ENCODE measurements around the gene HSPA12A.

Gene HSPA12A

DNA sequence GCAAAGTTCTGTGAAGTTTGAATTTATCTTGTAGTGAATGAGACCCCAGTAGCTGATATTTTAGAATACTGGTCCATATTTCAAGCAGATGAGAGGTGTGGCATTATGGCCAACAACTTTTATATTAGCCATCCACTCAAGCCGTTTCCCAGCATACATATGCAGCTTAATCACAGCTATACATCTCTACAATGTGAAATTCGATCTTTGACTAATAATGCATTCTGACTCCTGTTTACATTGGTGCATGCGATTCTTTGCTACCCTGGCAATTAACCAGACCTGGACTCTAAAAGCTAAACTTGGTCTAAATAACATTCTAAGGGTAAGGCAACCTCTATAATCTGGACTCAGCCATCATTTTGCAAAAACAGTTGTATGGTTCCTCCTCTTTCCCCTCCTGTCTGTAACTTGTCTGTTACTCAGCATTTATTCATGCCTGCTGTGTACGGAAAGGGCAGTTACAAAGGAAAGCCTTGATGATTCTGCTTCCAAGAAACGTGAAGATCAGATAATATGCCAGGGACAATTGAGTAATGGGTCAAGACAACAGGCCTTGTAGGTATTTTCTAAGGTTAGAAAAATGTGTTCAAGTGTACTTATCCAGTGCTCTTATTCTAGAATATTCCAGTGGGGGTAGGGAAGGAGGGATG, 71.0 kb downstream of the HSPA12A start:
- TF ChIP-seq, protein P1, sequence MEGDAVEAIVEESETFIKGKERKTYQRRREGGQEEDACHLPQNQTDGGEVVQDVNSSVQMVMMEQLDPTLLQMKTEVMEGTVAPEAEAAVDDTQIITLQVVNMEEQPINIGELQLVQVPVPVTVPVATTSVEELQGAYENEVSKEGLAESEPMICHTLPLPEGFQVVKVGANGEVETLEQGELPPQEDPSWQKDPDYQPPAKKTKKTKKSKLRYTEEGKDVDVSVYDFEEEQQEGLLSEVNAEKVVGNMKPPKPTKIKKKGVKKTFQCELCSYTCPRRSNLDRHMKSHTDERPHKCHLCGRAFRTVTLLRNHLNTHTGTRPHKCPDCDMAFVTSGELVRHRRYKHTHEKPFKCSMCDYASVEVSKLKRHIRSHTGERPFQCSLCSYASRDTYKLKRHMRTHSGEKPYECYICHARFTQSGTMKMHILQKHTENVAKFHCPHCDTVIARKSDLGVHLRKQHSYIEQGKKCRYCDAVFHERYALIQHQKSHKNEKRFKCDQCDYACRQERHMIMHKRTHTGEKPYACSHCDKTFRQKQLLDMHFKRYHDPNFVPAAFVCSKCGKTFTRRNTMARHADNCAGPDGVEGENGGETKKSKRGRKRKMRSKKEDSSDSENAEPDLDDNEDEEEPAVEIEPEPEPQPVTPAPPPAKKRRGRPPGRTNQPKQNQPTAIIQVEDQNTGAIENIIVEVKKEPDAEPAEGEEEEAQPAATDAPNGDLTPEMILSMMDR (IDR thresholded peaks at IDR 0.05; ENCODE audit: low read depth, low read length, poor library complexity, severe bottlenecking): no peak
- H3K4me3 ChIP-seq (ENCODE audit: low read length): no peak overlapping the region
- no peaks in the 10 kb centered on the region for H3K9me3 ChIP-seq (ENCODE audit: control insufficient read depth, insufficient read depth, low read length)
- H3K36me3 ChIP-seq (ENCODE audit: control insufficient read depth, low read length): no peaks in the 10 kb centered on the region
- H3K27me3 ChIP-seq (ENCODE audit: control insufficient read depth, low read length): no peaks in the 10 kb centered on the region
- H3K4me1 ChIP-seq (ENCODE audit: control insufficient read depth, low read length): no peaks in the 10 kb centered on the region
- no peak overlapping the region for H3K4me2 ChIP-seq (ENCODE audit: low read length)
- no peaks in the 10 kb centered on the region for H4K20me1 ChIP-seq (ENCODE audit: control insufficient read depth, insufficient read depth, low read depth, low read length)
- H3K27ac ChIP-seq (ENCODE audit: low read depth, low read length): no peak overlapping the region
- no peaks in the 10 kb centered on the region for H3K9me2 ChIP-seq (replicated peaks; ENCODE audit: control insufficient read depth, low read length)
- no peaks in the 10 kb centered on the region for H3K79me2 ChIP-seq (ENCODE audit: control insufficient read depth, low read length)
- H3F3A ChIP-seq (ENCODE audit: control insufficient read depth, insufficient read depth): no peaks in the 10 kb centered on the region

DNA sequence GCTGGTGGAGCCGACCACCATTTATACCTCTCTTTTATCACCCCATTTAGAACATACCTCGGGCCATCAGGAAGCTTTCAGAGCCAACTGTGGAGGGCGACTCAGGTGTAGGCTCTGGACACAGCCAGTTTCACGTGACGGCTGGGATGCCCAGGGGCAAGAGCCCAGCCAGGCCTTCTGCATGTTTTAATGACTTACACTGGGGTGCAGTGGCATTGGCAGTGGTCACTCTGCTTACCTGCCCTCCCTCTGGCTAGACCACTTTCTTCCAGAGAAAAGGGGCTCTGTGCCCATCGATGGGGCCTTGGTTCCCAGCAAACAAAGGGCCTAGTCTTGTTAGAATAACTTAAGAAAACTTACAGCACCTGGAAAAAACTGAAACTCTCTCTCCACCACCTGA, 71.7 kb downstream of the HSPA12A start:
- H3K9me3 ChIP-seq (ENCODE audit: control insufficient read depth, insufficient read depth, low read length): no peaks in the 10 kb centered on the region
- no peaks in the 10 kb centered on the region for H3F3A ChIP-seq (ENCODE audit: control insufficient read depth, insufficient read depth)
- TF ChIP-seq EZH2phosphoT487 (IDR thresholded peaks at IDR 0.05; ENCODE audit: borderline replicate concordance, low read length): no peak
- TF ChIP-seq, protein P1 (IDR thresholded peaks at IDR 0.05; ENCODE audit: low read depth, low read length, poor library complexity, severe bottlenecking): no peak
- no peaks in the 10 kb centered on the region for H3K4me1 ChIP-seq (ENCODE audit: control insufficient read depth, low read length)
- H3K36me3 ChIP-seq (ENCODE audit: control insufficient read depth, low read length): no peaks in the 10 kb centered on the region
- H3K27me3 ChIP-seq (ENCODE audit: control insufficient read depth, low read length): no peaks in the 10 kb centered on the region
- no peaks in the 10 kb centered on the region for H3K9me2 ChIP-seq (replicated peaks; ENCODE audit: control insufficient read depth, low read length)
- no peak overlapping the region for H3K4me2 ChIP-seq (ENCODE audit: low read length)
- H3K79me2 ChIP-seq (ENCODE audit: control insufficient read depth, low read length): no peaks in the 10 kb centered on the region
- H3K4me3 ChIP-seq (ENCODE audit: low read length): no peak overlapping the region
- H3K27ac ChIP-seq (ENCODE audit: low read depth, low read length): no peak overlapping the region
- no peaks in the 10 kb centered on the region for H4K20me1 ChIP-seq (ENCODE audit: control insufficient read depth, insufficient read depth, low read depth, low read length)

DNA sequence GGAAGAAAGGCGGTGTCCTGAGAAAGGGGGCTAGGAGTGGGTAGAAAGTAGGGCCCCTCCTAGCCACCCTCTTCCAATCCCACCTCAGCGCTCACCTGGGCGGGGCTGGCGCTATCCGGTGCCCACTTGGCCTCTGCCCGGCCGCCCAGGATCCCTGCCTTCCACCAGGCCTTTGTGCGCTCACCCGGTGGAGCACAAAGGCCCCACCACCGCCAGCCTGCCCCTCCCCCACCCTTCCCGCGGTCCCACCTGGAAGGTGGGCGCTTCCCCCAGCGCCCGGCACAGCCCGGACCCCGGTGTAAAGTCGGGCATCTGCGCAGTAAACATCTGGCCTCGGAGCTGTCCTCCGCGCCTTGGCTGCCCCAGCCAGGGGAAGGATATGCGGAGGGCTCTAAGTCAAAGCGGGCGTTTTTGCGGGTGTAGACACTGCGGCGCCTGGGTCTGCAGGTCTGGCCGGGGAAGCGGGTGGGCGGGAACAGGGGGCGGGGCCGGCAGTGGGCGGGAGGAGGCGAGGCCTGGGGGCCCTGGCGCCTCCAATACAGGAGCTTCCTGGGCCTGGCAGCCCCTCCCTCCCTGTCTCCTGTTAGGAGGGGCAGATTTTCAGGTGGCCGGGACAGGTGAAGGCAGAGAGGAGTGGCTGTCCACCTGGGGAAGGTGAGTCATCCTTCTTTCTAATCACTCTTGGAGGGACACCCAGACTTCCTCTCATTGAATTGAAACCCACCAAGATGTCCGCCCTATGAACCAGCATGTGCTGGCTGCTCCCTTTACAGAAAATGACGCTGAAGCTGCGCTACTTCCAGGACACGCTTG, 72.3 kb downstream of the HSPA12A start:
- Histone ChIP-seq H3K36me3 (ENCODE audit: control insufficient read depth, low read length) (no peaks in the 10 kb centered on the region), H3K4me3 (ENCODE audit: low read length) (no peak overlapping the region), H3K79me2 (ENCODE audit: control insufficient read depth, low read length) (no peaks in the 10 kb centered on the region), H3K27ac (ENCODE audit: low read depth, low read length) (no peak overlapping the region), H3K4me2 (ENCODE audit: low read length) (no peak overlapping the region), H3K27me3 (ENCODE audit: control insufficient read depth, low read length) (no peaks in the 10 kb centered on the region), H3F3A (ENCODE audit: control insufficient read depth, insufficient read depth) (no peaks in the 10 kb centered on the region), H3K9me3 (ENCODE audit: control insufficient read depth, insufficient read depth, low read length) (no peaks in the 10 kb centered on the region), H3K4me1 (ENCODE audit: control insufficient read depth, low read length) (no peaks in the 10 kb centered on the region), H4K20me1 (ENCODE audit: control insufficient read depth, insufficient read depth, low read depth, low read length) (no peaks in the 10 kb centered on the region), H3K9me2 (replicated peaks; ENCODE audit: control insufficient read depth, low read length) (no peaks in the 10 kb centered on the region)
- TF ChIP-seq, protein P1 (IDR thresholded peaks at IDR 0.05; ENCODE audit: low read depth, low read length, poor library complexity, severe bottlenecking): no peak
- no peak for TF ChIP-seq EZH2phosphoT487 (IDR thresholded peaks at IDR 0.05; ENCODE audit: borderline replicate concordance, low read length)

All from DOHH2 (cell line).